ELR (cell line): ENCODE measurements around the gene CDC42EP4.

Source experiments
- DNase-seq: peaks from one replicate; pipeline ENCODE4 v3.0.0-alpha.2; 2015; ENCODE audit warnings: low read depth

The CDC42EP4 gene

GRCh38 chr17:73251871-73252270, 59.9 kb downstream of the CDC42EP4 start:
- no peak for DNase-seq

DNA sequence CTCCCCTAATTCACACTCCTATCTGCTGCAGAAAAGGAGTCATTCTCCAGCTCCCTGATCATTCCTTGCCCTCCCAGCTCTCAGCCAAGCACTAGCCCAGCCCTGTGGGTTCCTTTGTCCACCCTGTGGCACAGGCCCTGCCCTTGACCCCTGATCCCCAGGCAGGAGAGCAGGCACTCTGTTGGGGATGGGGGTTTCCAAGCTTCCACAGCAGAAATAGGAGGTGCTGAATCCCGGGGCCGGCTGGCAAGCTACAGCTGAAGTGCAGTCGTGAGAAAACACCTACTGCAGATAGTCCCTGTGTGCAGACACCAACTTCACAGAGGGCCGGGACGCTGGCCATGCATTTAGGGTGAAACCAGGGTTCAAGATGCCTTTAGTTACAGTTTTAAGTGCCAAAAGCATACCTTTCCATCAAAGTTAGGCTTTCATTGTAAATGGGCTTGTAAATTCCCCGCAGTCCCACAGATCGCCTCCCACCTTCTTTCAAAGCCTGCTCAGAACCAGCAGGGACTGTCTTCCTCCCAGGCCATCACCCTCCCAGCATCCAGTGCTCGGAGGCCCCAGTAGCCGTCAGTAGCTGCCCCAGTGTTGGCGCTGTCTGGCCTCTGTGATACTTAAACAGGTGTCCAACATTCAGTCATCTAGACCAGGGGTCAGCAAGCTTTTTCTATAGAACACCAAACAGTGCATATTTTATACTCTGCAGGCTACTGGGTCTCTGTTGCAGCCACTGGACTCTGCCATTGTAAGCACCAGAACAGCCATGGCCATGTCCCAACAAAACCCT, 60.8 kb downstream of the CDC42EP4 start:
- no peak for DNase-seq

- DNase-seq, result no peak
Measured at GRCh38 chr17:73249700-73250099, 62.1 kb downstream of the CDC42EP4 start.

GRCh38 chr17:73248532-73248931, 63.3 kb downstream of the CDC42EP4 start:
- no peak for DNase-seq

DNA sequence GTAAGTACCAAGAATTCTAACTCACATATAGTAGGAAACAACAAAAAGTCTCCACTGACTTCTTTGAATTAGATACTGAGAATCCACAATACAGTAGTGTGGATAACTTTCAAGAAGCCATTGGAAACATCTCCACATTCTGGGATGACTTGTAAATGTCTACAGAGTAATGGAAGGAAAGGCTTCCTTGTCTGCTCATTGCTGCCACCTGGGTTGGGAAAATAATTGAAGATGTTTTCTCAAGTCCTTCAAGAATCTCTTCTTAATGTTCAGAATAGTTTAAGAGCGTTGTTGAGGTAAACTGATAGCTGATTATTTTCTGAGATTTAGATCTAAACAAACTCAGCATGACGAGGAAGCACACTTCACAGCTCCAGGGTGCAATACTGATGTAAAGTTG, 64.1 kb downstream of the CDC42EP4 start:
- no peak for DNase-seq

- DNase-seq, result no peak
Measured at GRCh38 chr17:73240561-73240960, 71.2 kb downstream of the CDC42EP4 start.

GRCh38 chr17:73237714-73238113, 74.1 kb downstream of the CDC42EP4 start:
- DNase-seq, result no peak

GRCh38 chr17:73234736-73235135, 77.1 kb downstream of the CDC42EP4 start:
- no peak for DNase-seq
